GM18511 (cell line): ENCODE results near the gene MACROD1.
"Not testable (repeated sequence)": the region's sequence is repeated elsewhere in the genome, so short reads cannot be mapped to it uniquely, and the experiment has no call there.

Experiments used
- ATAC-seq: cut with Tn5 transposase; IDR thresholded peaks from one replicate; pipeline ENCODE4 v1.9.1; 2021; ENCODE audit warnings: mild to moderate bottlenecking, moderate library complexity; ENCODE audit not compliant: unreplicated experiment

The MACROD1 gene

GRCh38 chr11:64059339-64060140 is 106.4 kb downstream of the MACROD1 start:
- no peak for ATAC-seq

GRCh38 chr11:64058494-64058893 is 107.4 kb downstream of the MACROD1 start:
- no peak for ATAC-seq

- no peak for ATAC-seq
Observed at GRCh38 chr11:64057890-64058289, 108.0 kb downstream of the MACROD1 start.

GRCh38 chr11:64056861-64057260 is 109.1 kb downstream of the MACROD1 start:
- no peak for ATAC-seq

GRCh38 chr11:64056213-64056785 is 109.6 kb downstream of the MACROD1 start:
- ATAC-seq: no peak

- ATAC-seq: no peak
Observed at GRCh38 chr11:64055077-64055476, 110.8 kb downstream of the MACROD1 start.

GRCh38 chr11:64053699-64054098 is 112.2 kb downstream of the MACROD1 start:
- no peak for ATAC-seq

- ATAC-seq: no peak
Observed at GRCh38 chr11:64052938-64053622, 112.8 kb downstream of the MACROD1 start.

GRCh38 chr11:64052436-64052835 is 113.5 kb downstream of the MACROD1 start:
- no peak for ATAC-seq

- ATAC-seq: no peak
Observed at GRCh38 chr11:64051297-64051696, 114.6 kb downstream of the MACROD1 start.

- no peak for ATAC-seq
Observed at GRCh38 chr11:64049509-64049908, 116.4 kb downstream of the MACROD1 start.

- no peak for ATAC-seq
Observed at GRCh38 chr11:64048042-64048854, 117.7 kb downstream of the MACROD1 start.

GRCh38 chr11:64047373-64047772 is 118.5 kb downstream of the MACROD1 start:
- ATAC-seq: not testable (repeated sequence)

GRCh38 chr11:64045700-64046099 is 120.2 kb downstream of the MACROD1 start:
- no peak for ATAC-seq

GRCh38 chr11:64044730-64045393 is 121.1 kb downstream of the MACROD1 start:
- no peak for ATAC-seq

GRCh38 chr11:64043545-64043944 is 122.4 kb downstream of the MACROD1 start:
- ATAC-seq: no peak

- ATAC-seq: no peak
Observed at GRCh38 chr11:64042301-64042700, 123.6 kb downstream of the MACROD1 start.

GRCh38 chr11:64041846-64042245 is 124.1 kb downstream of the MACROD1 start:
- no peak for ATAC-seq

GRCh38 chr11:64040684-64041322 is 125.1 kb downstream of the MACROD1 start:
- ATAC-seq: no peak

GRCh38 chr11:64039012-64039665 is 126.8 kb downstream of the MACROD1 start:
- ATAC-seq: no peak
